ENCODE results near the gene KCNG1. TPM values are rescaled to one million over a fixed set of nuclear protein-coding genes. Genes with fewer than 3 reads are reported as not detected.
"Not testable (repeated sequence)": the region's sequence is repeated elsewhere in the genome, so short reads cannot be mapped to it uniquely, and the experiment has no call there.

Gene KCNG1, protein sequence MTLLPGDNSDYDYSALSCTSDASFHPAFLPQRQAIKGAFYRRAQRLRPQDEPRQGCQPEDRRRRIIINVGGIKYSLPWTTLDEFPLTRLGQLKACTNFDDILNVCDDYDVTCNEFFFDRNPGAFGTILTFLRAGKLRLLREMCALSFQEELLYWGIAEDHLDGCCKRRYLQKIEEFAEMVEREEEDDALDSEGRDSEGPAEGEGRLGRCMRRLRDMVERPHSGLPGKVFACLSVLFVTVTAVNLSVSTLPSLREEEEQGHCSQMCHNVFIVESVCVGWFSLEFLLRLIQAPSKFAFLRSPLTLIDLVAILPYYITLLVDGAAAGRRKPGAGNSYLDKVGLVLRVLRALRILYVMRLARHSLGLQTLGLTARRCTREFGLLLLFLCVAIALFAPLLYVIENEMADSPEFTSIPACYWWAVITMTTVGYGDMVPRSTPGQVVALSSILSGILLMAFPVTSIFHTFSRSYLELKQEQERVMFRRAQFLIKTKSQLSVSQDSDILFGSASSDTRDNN
- total RNA-seq = 3.5 TPM

DNA sequence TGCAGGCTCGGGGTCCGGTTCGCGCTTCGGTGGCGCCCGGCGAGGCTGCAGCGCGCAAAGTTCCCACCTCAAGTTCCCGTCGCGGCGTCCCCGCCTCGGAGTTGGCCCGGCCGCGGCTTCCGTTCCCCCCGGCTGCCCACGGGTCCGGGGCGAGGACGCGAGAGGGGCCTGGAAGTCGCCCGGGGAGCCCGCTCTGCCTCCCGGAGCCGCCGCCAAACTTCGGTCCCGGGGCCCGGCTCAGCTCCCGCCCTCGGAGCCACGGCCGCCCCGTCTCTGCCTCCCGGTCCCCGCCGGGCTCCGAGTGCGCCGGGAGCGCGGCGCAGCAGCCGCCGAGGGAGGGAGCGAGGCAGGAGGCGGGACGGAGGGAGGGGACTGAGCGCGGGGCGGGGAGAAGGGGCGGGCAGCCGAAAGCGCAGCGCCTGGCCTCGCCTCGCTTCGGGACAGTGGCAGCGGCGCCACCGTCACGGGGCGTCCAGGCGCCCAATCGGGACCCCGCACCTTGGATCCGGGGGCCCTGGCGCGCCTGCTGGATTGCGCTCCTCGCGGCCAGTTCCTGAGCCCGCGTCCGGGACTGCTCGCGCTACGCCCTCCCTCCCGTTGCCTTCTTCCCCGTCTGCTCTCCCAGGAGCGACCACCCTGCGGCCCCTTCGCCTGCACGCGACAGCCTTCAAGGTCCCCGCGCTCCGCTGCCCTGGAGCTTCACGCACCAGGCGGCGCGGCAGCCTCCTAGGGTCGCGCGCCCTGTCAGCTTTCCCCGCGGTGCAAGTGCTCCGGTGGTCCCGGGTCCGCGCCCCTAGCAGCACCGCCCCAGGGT lies at the start of gene KCNG1:
Gene KCNG1, minus strand, starts transcription at position 305 of the 814 bp plus-strand sequence. CDS start 12,769 bp downstream, outside the sequence.
- no peak for DNase-seq (ENCODE audit: low spot score)
- peak; percentile 76 for ATAC-seq
- intact Hi-C loops (cut with DNase I) = no loop called here

DNA sequence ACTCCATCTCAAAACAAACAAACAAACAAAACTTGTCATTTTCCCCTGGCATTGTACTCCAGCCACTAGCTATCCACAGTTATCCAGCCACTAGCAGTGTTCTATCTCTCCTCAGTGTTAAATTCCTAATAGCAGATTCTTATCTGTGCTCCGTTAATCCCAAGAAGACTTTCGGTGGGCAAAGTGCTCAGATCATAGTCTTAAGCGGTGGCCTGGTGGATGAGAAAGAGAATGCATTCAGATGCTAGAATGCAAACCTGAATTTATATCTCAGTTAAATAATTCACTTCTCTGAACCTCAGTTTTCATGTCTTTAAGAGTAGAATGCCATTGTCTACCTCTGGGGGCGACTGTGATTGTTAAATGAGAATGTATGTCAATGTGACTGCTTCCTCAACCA lies 47.7 kb upstream of the KCNG1 start:
- intact Hi-C loops (cut with DNase I) = no loop called here
- ATAC-seq = no peak
- DNase-seq (ENCODE audit: low spot score) = no peak

DNA sequence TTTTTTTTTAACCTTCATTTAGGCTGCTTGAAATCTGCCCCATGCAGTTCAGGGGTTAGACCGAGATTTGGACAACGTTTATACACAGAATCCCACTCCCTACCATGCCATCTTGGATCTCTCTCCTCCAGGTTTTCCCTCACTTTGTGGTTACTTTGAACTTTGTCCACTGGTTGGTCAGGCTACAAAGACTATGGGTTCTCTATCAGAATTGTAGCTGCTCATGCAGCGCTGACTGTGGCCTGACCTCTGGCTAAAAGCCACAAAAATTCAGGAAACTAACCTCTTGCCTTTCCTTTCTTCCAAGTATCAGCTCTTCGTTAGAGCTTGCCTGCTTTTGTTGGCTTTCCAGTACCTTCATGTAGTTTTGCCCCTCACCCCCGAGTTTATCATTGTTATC lies 44.9 kb upstream of the KCNG1 start:
- DNase-seq (ENCODE audit: low spot score) (no peak), ATAC-seq (no peak)
- intact Hi-C loops (cut with DNase I) = no loop called here

DNA sequence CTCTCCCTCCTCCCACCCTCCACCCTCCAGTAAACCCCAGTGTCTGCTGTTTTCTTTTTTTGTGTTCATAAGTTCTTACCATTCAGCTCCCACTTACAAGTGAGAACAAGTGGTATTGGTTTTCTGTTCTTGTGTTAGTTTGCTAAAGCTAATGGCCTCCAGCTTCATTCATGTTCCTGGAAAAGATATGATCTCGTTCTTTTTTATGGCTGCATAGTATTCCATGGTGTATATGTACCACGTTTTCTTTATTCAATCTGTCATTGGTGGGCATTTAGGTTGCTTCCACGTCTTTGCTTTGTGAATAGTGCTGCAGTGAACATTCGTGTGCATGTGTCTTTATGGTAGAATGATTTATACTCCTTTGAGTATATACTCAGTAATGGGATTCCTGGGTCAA lies 42.7 kb upstream of the KCNG1 start:
- DNase-seq (ENCODE audit: low spot score) = no peak
- intact Hi-C loops (cut with DNase I) = no loop called here
- ATAC-seq = no peak

DNA sequence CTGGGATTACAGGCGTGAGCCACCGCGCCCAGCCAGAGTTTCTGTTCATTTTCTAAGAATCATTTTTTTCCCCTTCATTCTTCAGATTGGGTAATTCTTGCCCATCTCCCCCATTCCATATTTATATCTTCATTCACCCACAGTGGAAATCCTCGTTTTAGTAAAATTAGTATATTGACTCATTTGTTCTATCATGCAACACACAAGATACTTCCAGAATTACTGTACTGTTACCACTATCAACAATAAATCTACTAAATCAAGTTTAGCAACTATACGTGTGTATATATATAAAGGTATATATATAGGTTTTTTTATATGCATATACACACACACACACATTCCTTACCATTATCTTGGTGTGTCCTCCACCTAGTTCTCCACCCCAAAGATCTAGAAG lies 41.2 kb upstream of the KCNG1 start:
- ATAC-seq (no peak), DNase-seq (ENCODE audit: low spot score) (no peak)
- intact Hi-C loops (cut with DNase I) = no loop called here

DNA sequence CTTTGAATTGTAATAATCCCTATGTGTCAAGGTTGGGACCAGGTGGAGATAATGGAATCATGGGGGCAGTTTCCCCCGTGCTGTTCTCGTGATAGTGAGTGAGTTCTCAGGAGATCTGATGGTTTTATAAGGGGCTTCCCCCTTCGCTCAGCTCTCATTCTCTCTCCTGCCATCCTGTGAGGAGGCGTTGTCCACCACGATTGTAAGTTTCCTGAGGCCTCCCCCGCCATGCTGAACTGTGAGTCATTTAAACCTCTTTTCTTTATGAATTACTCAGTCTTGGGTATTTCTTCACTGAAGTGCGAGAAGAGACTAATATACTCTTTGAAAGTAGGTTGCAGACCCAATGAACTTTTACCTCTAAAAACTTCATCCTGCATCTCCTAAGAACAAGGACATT lies 39.2 kb upstream of the KCNG1 start:
- ATAC-seq (no peak), DNase-seq (ENCODE audit: low spot score) (no peak)
- intact Hi-C loops (cut with DNase I) = no loop called here

DNA sequence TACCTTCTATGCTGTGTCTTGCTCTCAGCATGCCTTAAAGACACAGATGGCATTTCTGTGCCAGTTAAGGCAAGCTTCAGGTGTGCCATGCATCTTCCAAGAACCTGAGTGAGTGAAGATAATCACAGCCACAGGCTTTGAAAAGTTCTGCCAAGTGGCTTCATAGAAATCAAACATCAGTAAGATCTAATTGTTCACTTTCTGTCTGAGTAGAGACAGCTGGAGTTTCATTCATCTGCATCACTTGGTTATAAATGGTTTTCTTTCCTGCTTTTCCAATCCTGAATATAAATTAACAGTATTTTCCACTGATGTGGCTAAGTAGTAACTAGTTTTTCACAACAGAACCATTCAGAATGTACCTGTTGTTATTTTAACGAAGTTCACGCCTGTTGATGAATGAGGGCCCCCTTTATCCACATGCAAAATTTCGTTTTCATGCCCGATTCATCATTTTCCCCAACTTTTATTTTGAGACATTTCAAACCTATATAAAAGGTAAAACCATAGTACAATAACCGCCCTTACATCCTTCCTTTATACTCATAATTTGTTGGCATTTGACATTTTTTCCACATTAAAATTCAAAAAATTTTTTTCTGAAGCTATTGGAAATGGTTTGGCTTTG lies 38.6 kb upstream of the KCNG1 start:
- intact Hi-C loops (cut with DNase I) = no loop called here
- ATAC-seq = no peak
- no peak for DNase-seq (ENCODE audit: low spot score)

DNA sequence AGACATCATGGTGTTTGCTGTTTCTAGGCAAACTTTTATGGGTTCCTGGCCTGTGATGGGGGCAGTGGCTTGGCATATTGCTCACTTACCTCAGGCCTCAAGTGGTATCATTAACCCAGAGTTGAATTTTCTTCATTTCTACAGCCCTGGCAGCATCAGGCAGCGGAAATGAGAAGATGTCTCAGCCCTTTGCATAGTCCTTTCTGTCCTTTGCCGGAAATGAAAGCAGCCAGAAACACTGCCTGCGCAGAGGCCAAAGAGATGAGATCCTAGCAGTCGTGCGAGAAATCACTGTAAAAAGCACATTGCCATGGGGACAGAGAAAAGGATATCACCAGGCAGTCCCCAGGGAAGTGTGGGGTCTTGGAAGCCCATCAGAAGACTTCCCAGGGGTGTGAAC lies 37.4 kb upstream of the KCNG1 start:
- DNase-seq (ENCODE audit: low spot score) = no peak

DNA sequence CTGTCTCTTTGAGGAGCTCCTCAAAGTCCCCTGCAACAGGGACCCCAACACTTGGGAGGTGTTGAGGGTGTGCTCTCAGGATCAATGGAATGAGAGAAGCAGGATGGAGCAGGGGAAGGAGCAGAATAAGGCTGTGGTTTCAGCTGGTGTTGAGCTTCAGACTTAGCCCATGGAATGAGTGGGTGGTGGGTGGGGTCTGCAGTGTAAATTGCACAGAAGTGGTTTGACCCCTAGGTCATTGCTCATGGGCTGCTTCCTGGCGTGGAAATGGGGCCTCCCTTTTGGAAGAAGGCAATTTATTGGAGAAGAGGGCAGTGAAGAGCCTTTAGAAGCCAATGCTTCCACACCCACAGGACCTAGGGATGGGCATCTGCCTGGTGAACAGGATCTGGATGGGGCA lies 37.0 kb upstream of the KCNG1 start:
- no peak for ATAC-seq
- intact Hi-C loops (cut with DNase I) = no loop called here
- no peak for DNase-seq (ENCODE audit: low spot score)

More for the DNA sequence above, 37.4 kb upstream of the KCNG1 start:
- intact Hi-C loops (cut with DNase I) = no loop called here
- no peak for ATAC-seq

DNA sequence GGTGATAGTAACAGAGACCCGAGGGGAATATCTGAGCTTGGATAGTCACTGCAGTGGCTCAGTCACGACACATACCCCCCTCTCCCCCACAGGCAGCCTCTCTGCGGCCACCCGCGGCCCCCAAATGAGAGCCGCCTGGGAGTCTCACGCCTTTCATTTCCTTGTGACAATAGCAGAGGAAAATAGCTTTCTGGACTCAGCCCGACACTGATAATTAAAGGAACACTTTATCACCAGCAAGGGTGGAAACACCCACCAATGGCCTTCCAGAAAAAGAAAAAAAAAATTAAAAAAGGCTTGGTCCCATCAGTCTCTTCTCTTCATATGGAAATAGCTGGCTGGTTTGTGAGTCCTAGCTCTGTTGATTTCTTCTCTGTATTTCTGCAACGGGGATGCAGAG lies 35.1 kb upstream of the KCNG1 start:
- ATAC-seq = no peak
- intact Hi-C loops (cut with DNase I) = no loop called here

DNA sequence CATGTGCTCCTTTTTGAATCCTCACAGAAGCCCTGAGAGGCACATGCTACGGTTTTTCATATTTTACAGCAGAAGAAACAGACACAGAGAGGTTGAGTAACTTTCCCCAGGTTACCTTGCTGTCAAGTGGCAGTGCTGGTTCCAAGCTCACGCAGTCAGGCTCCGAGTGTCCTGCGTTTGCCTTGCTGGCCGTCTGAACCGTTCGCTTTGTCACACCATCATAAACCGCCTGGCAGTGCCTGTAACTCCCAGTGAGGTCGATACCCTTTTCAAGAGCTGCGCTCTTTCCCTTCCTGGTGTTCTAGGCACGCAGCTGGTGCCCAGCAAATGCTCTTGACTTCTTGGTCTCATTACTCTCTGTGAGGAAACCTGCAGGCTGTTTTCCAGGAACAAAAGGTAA lies 31.3 kb upstream of the KCNG1 start:
- ATAC-seq = no peak
- intact Hi-C loops (cut with DNase I) = no loop called here
- DNase-seq (ENCODE audit: low spot score) = no peak

More for the DNA sequence above, 35.1 kb upstream of the KCNG1 start:
- DNase-seq (ENCODE audit: low spot score) = no peak

DNA sequence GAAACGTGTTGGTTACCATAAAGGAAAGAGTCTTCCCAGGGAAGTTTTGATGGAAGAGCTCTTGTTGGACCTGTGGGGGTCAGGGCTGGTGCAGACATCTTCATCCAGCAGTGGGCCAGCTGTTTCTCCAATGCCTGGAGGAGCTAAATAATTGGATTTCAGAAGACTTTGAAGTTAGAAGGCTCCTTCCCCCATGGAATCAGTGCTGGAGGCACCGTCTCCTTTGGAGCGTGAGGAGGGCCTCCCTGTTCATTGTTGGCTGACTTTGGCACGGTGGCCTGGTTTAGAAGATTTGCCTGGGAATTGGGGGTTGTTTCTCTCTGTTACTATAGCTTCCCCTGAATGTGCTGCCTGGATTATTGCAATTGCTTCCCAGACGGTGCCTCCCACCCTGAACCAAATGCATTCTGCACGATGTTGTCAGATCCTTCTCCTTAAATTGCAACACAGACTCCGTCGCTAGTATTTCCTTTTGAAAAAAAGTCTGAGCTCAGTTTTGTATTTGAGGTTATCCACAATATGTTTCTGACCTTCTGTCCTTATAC lies 27.7 kb upstream of the KCNG1 start:
- ATAC-seq (no peak), DNase-seq (ENCODE audit: low spot score) (no peak)
- intact Hi-C loops (cut with DNase I) = no loop called here

DNA sequence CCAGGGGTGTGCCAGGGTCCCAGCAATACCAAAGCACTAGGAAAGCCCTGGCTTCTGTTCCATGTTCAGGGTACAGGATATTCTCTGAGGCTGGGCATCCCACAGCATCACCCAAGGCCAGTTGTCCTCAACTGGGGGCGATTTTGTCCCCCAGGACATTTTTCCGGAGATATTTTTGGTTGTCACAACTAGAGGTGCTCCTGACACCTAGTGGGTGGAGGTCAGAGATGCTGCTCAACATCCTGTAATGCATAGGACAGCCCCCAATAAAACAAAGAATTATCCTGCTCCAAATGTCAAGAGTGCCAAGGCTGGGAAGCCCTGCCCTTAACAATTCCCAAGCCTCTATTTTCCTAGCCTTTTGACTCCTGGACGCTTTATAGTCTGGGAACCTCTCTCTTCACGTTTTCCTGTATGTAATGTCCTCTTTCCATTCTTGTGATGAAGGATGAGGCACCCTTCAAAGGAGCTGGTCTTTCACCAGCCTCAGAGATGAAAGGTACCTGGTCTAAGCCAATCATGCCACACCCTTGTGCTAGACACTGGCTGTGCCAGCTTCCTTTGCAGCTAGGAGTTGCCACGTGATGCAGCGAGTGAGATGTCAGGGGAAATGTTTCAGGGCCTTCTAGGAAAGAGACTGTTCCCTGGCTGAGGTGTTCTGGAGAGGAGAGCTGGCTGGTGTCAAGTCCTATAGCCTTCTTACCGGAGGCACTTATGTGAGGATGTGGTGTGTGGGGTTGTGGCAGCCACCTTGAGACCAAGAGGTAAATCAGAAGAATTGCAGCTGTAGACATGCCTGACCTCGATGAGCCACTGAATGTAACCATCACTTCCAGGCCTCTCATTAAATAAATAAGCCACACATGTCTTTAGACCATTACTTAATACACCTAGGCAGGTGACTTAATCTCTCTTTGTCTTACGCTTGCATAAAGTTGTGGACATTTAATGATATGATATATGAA lies 23.4 kb upstream of the KCNG1 start:
- intact Hi-C loops (cut with DNase I) = no loop called here

DNA sequence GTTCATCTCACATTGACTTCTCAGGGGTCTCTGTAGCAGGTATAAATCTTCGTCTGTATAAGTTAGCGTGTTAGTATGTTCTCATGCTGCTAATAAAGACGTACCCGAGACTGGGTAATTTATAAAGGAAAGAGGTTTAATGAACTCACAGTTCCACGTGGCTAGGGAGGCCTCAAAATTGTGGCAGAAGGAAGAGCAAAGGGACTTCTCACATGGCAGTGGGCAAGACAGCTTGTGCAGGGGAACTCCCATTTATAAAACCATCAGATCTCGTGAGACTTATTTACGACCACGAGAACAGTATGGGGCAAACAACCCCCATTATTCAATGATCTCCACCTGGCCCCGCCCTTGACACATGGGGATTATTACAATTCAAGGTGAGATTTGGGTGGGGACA lies 22.6 kb upstream of the KCNG1 start:
- DNase-seq (ENCODE audit: low spot score); intact Hi-C loops (cut with DNase I); ATAC-seq: not testable (repeated sequence)

More for the DNA sequence above, 23.4 kb upstream of the KCNG1 start:
- no peak for ATAC-seq
- DNase-seq (ENCODE audit: low spot score) = no peak

DNA sequence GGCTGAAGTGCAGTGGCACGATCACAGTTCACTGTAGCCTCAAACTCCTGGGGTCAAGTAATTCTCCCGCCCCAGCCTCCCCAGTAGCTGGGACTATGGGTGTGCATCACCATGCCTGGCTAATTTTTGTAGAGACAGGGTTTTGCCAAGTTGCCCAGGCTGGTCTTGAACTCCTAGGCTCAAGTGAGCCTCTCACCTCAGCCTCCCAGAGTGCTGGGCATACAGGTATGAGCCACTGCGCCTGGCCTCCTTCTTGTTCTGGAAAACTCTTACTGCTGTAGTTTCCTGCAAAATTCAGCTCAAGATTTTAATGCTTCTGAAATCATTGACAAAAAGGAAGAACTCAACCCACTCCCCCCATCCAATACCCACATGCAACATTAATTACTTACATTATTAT lies 21.9 kb upstream of the KCNG1 start:
- ATAC-seq (no peak), DNase-seq (ENCODE audit: low spot score) (no peak)
- intact Hi-C loops (cut with DNase I) = no loop called here

DNA sequence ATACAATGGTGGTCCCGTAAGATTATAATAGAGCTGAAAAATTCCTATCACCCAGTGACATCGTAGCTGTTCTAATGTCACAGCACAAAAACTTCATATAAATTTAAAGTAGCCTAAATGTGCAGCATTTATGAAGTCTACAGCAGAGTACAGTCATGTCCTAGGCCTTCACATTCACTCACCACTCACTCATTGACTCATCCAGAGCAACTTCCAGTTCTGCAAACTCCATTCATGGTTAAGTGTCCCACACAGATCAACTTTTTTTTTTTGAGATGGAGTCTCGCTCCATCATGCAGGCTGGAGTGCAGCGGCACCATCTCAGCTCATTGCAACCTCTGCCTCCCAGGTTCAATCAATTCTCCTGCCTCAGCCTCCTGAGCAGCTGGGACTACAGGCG lies 20.9 kb upstream of the KCNG1 start:
- intact Hi-C loops (cut with DNase I) = no loop called here
- no peak for DNase-seq (ENCODE audit: low spot score)
- ATAC-seq = no peak

DNA sequence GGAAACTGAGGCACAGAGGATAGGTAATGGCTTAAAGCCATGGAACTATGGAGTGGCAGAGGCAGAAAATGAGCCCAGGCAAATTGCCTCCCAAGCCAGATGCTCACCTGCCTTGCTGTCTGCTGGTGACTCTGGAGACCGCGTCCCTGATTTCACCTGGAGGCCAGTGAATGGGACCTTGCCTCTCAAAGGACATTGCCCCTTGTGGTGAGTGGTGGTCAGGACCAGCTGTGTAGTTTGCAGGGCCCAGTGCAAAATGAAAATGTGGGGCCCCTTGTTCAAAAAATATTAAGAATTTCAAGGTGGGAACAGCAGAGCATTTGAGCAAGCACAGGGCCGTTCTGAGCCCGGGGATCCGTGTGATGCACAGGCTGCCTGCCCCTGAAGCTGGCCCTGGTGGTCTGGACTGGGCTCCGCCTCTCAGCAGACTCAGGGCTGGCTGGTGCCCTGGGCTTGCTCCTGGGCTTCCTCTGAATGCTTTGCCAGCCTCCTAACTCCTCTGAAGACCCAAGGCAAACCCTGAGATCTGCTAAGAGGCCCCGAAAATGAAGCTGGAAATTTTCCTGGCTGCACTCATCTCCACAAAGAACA lies 19.8 kb upstream of the KCNG1 start:
- intact Hi-C loops (cut with DNase I) = no loop called here

DNA sequence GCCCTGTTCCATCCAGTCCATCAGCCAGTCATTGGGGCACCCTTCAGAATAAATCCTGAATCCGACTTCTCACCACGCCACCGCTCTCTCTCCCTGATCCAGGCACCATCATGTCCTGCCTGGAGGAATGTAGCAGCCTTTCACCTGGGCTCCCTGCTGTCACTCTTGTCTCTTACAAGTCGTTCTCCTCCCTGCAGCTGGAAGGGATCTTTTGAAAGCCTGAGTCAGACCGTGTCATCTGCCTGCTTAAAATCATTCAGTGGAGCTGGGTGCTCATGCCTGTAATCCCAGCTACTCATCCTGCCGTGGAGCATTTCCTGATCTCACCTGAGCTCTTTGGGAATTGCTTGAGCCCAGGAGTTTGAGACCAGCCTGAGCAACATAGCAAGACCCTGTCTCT lies 19.2 kb upstream of the KCNG1 start:
- intact Hi-C loops (cut with DNase I) = no loop called here
- ATAC-seq (no peak), DNase-seq (ENCODE audit: low spot score) (no peak)

More for the DNA sequence above, 19.8 kb upstream of the KCNG1 start:
- no peak for ATAC-seq
- DNase-seq (ENCODE audit: low spot score) = no peak

Data from sciatic nerve (tissue), 2 donors.